ENCODE results near the gene MRPL12.
"Not testable (repeated sequence)": the region's sequence is repeated elsewhere in the genome, so short reads cannot be mapped to it uniquely, and the experiment has no call there.

The MRPL12 gene

DNA sequence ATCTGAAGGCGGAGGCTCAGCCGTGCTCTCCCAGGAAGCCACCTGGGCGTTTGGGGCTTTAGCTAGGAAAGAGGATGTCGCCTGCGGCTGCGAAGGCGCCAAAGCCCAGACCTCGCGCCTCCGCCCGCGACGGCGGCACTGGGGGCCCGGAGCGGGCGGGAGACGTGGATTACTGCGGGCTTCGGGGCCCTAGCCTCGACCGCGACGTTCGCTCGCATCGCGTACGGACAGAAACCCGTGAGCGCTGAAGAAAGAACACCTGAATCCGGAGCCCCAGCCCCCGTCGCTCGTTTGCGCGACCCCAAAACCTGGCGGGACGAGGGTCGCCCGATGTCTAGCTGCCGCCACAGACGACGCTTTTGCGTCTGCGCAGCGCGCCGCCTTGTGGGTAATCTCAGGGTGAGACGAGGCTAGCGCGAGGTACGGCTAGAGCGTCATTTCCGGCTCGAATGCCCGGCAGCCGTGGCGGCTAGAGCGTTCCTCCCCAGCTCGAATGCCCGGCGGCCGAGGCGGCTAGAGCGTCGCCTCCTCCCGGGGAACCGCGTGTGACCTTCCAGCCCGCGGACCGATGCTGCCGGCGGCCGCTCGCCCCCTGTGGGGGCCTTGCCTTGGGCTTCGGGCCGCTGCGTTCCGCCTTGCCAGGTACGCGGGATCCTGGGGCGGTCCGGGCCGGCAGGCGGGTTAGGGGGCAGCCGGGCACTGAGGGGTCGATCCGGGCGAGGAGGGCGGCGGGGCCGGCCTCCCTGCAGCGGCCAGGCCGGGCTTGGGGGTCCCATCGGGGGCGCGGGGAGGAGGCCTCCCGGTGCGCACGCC, at the start of gene MRPL12:
MRPL12 (plus strand) TSS at position 434 of the 813 bp plus-strand sequence; CDS start at position 569, 135 bp downstream.
- peak; percentile 82 for DNase-seq (ENCODE audit: low read depth, low spot score)

GRCh38 chr17:81655378-81656117, 47.6 kb upstream of the MRPL12 start:
- DNase-seq (ENCODE audit: low read depth, low spot score) = no peak

DNA sequence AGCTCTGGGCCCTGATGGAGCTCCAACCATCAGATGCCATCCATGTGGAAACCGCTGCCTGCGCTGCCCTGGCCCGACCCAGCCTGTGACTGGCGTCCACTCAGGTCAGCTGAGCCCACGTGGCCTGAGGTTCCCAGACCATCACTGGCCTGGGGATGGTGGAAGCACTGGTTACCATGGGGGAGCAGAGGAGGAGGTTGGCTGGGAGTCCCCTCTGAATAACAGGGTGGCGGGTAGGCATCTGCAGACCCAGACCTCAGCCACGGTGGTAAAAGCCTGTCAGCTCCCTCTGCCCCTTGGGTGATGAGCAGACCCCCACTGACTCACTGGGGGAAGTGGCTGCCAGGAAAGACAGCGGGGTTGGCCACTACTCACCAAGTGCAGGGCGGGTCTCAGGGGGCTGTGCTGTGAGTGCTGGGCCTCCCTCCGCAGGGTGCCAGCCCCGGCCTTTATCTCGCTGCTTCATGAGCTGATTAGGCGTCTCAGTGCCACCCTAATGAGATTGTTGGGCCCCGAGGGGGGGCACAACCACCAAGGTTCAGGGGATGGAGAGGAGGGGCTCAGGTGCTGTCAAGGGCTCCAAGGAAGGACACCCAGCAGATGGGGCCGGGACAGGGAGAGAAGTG, 46.9 kb upstream of the MRPL12 start, which contains the start of gene PDE6G:
PDE6G (minus strand) TSS at position 425 of the 626 bp plus-strand sequence. CDS start 3,237 bp downstream, outside the sequence.
- DNase-seq (ENCODE audit: low read depth, low spot score) = no peak

DNA sequence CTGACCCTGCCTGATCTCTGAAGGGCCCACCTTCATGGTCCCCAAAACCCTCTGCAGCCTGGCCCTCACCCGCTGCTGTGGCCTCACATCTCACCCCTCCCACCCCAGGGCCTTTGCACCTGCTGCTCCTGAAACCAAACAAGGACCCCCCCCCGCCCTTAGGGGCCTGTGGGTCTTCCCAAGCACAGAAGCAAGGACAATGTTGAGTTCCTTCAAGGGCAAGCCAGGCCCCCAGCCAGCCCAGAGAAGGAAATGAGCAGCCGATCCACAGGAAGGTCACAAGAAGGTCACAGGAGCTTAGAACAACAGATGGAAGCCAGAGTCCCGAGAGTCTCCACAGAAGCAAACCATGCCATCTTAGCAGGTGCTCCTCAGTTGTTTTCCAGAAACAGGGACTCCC, 46.3 kb upstream of the MRPL12 start:
- no peak for DNase-seq (ENCODE audit: low read depth, low spot score)

DNA sequence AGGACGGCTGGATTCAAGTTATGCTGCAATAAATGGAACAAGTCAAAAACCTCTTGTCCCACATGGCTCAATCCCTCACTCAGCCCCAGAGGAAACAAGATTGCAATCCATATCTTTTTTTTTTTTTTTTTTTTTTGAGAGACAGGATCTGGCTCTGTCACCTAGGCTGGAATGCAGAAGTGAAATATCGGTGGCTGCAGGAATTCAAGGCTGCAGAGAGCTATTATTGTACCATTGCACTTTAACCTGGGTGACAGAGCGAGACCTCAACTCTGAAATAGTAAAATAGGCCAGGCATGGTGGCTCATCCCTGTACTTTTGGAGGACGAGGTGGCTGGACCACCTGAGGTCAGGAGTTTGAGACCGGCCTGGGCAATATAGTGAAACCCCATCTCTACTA, 44.1 kb upstream of the MRPL12 start:
- no peak for DNase-seq (ENCODE audit: low read depth, low spot score)

- DNase-seq (ENCODE audit: low read depth, low spot score) = no peak
Observed at GRCh38 chr17:81660441-81660840, 42.7 kb upstream of the MRPL12 start.

GRCh38 chr17:81662002-81662401, 41.2 kb upstream of the MRPL12 start:
- DNase-seq (ENCODE audit: low read depth, low spot score) = no peak

DNA sequence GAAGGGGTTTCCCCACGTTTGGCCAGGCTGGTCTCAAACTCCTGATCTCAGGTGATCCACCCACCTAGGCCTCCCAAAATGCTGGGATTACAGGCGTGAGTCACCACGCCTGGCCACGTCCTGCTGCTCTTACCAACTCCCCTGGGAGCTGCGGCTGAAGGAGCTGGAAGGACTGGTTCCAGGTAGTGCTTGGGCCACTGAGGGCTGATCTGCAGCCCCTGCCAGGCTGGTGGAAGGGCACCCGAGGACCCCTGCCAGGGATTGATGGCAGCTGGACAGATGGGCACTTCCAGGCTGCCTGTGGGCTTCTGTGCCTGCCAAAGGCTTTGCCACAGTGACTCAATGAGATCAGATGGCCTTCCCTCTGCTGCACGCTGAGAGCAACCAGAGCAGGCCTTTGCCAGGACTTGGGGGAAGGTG, 39.1 kb upstream of the MRPL12 start:
- no peak for DNase-seq (ENCODE audit: low read depth, low spot score)

- no peak for DNase-seq (ENCODE audit: low read depth, low spot score)
Observed at GRCh38 chr17:81665205-81666091, 37.7 kb upstream of the MRPL12 start.

GRCh38 chr17:81666092-81666341, 37.1 kb upstream of the MRPL12 start:
- no peak for DNase-seq (ENCODE audit: low read depth, low spot score)

- DNase-seq (ENCODE audit: low read depth, low spot score) = peak; percentile 88
Observed at GRCh38 chr17:81666342-81667191, 36.6 kb upstream of the MRPL12 start, which contains the start of the genes CCDC137 and OXLD1. Gene CCDC137 (plus strand): TSS chr17:81666737. CDS start chr17:81666767, 30 bp downstream. Gene OXLD1 (minus strand): TSS chr17:81666605. CDS start chr17:81666577, 28 bp downstream.

DNA sequence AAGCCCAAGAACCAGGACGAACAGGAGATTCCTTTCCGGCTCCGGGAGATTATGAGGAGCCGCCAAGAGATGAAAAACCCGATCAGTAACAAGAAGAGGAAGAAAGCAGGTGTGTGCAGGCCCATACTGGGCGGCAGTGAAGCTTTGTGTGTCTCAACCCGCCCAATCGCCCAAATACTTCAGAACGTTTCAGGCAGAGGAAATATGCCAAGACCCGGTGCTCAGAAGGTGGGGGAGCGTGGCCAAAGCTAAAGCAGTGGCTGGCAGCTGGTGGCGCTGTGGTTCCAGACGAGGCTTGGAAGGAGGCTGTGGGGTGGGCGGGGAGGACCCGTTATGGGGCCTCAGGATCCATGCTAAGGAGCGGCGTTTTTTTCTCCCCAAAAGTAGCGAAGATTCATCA, 35.4 kb upstream of the MRPL12 start:
- no peak for DNase-seq (ENCODE audit: low read depth, low spot score)

- no peak for DNase-seq (ENCODE audit: low read depth, low spot score)
Observed at GRCh38 chr17:81672504-81672903, 30.7 kb upstream of the MRPL12 start.

DNA sequence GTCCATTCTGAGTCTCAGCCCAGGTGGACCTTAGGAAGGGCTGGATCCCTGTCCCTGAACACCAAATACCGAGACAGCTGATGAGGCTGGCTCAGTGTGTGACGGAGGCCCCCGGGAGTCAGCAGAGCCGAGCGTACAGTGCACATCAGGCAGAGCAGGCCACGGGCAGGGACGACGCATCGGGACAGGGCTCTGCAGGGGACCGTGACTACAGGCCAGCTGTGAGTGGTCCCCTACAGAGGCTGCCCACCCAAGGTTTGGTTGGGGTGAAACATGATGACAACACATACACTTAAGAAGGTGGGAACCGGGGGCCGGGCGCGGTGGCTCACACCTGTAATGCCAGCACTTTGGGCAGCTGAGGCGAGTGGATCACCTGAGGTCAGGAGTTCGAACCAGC, 30.2 kb upstream of the MRPL12 start:
- DNase-seq (ENCODE audit: low read depth, low spot score) = no peak

- DNase-seq (ENCODE audit: low read depth, low spot score) = no peak
Observed at GRCh38 chr17:81673561-81674258, 29.5 kb upstream of the MRPL12 start.

DNA sequence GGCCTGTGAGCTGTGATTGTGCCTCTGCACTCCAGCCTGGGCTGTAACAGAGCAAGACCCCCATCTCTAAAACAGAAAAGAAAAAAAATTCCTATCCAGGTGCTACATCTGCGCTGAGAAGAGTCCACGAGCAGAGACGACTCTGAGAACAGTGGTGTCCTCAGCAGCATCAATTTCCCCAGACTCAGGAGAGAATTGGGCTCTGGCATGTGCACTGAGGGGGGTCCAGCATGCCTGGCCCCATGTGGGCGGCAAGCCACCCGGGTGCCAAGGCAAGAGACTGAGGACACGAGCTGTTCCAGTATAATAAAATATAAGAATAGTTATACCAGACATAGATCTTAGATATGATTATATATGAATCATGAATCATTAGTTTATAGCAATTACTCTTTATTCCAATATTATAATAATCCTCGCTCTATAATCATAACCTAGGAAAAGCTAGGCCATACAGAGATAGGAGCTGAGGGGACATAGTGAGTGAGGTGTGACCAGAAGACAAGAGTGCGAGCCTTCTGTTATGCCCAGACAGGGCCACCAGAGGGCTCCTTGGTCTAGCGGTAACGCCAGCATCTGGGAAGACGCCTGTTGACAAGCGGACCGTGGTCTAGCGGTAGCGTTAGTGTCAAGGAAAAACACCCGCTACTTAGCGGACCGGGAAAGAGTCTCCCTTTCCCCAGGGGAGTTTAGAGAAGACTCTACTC, 27.5 kb upstream of the MRPL12 start:
- not testable (repeated sequence) for DNase-seq (ENCODE audit: low read depth, low spot score)

DNA sequence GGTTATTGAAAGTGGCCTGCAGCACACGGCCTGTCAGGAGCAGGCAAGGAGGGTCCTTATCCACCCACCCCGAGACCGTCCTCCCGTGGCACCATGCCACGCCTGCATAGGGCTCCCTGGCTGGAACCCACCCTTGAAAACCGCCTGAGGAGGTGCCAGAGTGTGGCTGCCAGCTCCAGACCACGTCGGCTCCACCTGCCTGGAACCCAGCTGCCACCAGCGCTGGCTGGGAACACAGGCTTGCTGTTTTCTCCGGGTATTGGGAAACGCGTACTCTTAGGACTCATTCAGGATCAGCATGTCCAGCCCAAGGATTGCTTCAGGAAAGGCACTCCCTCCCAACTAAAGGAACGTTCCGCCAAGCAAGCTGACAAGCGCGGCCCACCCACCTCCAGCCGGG, 26.3 kb upstream of the MRPL12 start:
- no peak for DNase-seq (ENCODE audit: low read depth, low spot score)

- DNase-seq (ENCODE audit: low read depth, low spot score) = no peak
Observed at GRCh38 chr17:81680150-81680549, 23.0 kb upstream of the MRPL12 start.

DNA sequence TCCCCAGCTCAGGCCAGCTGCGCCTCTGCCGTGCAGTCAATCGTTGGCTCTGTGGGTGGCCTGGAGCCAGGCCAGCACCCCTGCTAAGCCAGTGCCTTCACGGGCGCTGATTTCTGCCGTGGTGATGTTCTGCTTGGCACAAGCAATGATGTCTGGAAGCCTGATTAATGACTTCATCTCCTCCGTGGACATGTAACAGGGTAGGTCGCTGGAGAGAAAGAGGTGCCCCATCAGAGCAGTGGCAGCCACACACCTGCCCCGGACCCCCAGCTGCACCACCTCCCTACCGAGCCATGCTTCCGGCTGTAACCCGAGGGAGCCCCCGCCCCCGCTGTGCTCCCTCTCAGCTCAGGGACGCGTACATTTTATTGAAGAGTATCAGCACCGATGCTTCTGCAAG, 21.5 kb upstream of the MRPL12 start:
- no peak for DNase-seq (ENCODE audit: low read depth, low spot score)

All from activated CD4-positive, CD25-positive, alpha-beta regulatory T cell treated with anti-CD3 and anti-CD28 coated beads, Interleukin-2, amount 50 U/mL, for 16 hours (primary cell).